Suppressor macrophage treated with lipopolysaccharide for 4 hours (primary cell): Measurements from ENCODE around the gene PSMD9.
A peak's percentile ranks its signal among the peaks of the same experiment; 100 is the strongest.
"Not testable (repeated sequence)": the region's sequence is repeated elsewhere in the genome, so short reads cannot be mapped to it uniquely, and the experiment has no call there.

Source experiments
- DNase-seq: peaks from one replicate; pipeline ENCODE4 v3.0.0-alpha.2; 2020

The PSMD9 gene

GRCh38 chr12:121874071-121874470, 14.5 kb upstream of the PSMD9 start:
- DNase-seq: peak; percentile 28

- DNase-seq: no peak
Observed at GRCh38 chr12:121875582-121875981, 13.0 kb upstream of the PSMD9 start.

DNA sequence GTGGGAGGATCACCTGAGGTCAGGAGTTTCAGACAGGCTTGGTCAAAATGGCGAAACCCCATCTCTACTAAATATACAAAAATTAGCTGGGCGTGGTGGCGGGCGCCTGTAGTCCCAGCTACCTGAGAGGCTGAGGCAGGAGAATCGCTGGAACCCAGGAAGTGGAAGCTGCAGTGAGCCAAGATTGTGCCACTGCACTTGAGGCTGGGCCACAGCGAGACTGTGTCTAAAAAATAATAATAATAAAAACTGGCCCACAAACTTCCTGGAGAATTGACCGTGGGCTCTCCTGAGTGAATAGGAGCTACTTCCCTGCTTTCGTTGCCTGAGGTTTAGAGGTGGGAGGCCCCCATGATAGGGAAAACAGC, 12.5 kb upstream of the PSMD9 start:
- DNase-seq: not testable (repeated sequence)

GRCh38 chr12:121883315-121883660, 5.3 kb upstream of the PSMD9 start:
- DNase-seq: no peak

DNA sequence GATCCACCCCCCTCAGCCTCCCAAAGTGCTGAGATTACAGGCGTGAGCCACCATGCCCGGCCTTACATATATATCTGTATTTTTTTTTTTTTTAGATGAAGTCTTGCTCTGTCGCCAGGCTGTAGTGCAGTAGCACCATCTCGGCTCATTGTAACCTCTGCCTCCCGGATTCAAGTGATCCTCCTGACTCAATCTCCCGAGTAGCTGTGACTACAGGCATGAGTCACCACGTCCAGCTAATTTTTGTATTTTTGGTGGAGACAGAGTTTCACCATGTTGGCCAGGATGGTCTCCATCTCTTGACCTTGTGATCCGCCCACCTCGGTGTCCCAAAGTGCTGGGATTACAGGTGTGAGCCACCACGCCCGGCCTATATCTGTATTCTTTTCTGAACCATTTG, 3.5 kb upstream of the PSMD9 start:
- not testable (repeated sequence) for DNase-seq

DNA sequence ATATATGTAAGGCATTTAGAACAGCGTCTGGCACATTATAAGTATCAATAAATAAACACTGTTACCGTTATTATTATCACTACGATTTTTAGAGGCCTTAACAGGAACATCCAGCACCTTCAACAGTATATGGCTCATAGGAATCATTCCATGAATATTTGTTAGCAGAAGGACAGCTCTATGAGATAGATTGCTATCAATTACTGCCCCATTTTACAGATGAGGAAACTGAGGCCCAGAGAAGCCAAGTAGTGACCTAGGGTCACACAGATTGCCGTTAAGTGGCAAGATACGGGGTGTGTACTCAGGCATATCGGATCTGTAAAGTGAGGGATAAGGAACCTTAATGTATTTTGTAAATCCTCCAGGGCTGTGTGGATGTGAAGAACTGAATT, 510 bp upstream of the PSMD9 start:
- DNase-seq: no peak

GRCh38 chr12:121889274-121889624, 659 bp downstream of the PSMD9 start:
- DNase-seq: no peak

DNA sequence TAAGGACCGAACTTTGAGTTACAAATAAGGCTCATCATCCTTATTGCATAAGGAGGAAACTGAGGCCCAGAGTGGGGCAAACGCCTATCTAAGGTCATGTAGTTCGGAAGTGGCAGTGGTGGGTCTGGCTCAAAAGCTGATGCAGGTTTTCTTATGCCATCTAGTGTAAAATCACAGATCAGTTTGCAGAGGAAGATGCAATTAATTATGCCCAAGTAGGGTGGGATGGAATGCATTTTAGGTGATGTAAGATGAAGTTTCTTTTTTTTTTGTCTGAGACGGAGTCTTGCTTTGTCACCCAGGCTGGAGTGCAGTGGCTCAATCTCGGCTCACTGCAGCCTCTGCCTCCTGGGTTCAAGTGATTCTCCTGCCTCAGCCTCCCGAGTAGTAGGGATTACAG, 1.1 kb downstream of the PSMD9 start:
- not testable (repeated sequence) for DNase-seq

GRCh38 chr12:121892673-121893561, 4.3 kb downstream of the PSMD9 start:
- DNase-seq: no peak

DNA sequence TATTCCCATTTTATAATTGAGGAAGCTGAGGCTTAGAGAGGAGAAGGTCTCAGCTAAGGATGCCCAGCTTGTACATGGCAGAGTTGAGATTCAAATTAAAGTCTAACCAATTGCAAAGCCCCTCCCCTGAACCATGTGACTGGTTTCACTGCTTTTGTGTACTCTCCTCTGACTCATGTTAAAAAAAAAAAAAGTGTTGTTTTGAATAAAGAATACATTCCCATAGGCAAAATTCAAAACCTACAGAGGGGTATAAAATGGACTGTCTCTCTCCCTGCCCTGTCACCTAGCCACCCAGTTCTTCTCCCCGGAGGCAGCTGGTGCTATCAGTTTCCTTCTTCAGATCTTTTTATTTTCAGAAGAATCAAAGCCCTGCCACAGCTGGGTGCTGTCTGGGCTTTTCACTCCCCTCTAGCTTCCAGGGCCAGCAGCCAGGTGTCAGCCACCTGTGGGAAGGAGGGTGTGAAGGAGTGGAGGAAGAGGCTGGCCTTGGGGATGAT, 5.4 kb downstream of the PSMD9 start:
- DNase-seq: peak; percentile 28

GRCh38 chr12:121894633-121895032, 6.0 kb downstream of the PSMD9 start:
- DNase-seq: no peak

GRCh38 chr12:121898287-121898686, 9.7 kb downstream of the PSMD9 start:
- no peak for DNase-seq

DNA sequence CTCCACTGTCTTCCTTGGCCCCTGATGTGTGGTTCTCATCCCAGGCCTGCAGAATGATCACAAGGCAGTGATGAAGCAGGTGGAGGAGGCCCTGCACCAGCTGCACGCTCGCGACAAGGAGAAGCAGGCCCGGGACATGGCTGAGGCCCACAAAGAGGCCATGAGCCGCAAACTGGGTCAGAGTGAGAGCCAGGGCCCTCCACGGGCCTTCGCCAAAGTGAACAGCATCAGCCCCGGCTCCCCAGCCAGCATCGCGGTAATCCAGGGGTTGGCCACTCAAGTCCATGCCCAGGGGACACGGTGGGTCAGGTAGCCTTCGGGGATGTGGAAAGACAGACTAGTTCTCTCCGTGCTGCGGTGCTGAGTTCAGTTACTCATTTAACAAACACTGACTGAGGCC, 11.0 kb downstream of the PSMD9 start:
- DNase-seq: no peak

GRCh38 chr12:121903202-121903601, 14.6 kb downstream of the PSMD9 start:
- no peak for DNase-seq

GRCh38 chr12:121905746-121906145, 17.2 kb downstream of the PSMD9 start:
- no peak for DNase-seq

GRCh38 chr12:121908702-121909101, 20.1 kb downstream of the PSMD9 start:
- no peak for DNase-seq

DNA sequence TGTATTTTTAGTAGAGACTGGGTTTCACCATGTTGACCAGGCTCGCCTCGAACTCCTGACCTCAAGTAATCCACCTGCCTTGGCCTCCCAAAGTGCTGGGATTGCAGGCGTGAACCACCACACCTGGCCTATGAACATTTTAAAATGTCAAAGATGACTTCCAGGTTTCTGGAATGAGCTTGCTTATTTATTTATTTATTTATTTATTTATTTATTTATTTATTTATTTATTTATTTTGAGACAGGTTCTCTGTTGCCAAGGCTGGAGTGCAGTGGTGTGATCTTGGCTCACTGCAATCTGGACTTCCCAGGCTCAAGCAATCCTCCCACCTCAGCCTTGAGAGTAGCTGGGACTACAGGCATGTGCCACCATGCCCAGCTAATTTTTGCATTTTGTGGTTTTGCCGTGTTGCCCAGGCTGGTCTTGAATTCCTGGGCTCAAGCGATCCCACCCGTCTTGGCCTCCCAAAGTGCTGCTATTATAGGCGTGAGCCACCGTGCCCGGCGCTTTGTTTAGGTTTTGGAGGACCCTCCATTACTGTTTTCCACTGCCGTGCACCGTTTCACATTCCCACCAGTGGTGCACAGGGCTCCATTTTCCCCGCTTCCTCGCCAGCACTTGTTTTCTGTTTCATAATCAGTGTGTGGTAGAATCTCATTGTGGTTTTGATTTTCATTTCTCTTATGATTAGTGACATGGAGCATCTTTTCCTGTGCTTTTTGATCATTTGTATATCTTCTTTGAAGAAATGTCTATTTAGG, 23.4 kb downstream of the PSMD9 start:
- peak; percentile 38 for DNase-seq

DNA sequence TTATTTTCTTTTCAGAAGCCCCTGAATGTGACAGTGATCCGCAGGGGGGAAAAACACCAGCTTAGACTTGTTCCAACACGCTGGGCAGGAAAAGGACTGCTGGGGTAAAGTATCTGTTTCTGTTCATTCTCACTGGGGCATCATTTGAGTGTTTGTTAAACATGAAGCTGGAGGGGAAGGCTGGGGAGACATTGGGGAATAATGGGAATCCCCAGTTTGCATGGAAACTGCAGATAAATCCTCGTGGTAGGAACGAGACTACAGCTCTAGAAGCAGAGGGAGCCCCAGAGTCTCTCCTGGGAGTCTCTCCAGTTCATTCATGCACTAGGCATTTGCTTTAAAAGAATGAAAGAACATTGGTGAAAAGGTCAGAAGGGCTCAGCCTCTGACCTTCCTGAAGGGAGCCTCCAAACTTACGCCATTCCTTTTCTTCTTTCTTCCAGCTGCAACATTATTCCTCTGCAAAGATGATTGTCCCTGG, 27.3 kb downstream of the PSMD9 start:
- no peak for DNase-seq

- no peak for DNase-seq
Observed at GRCh38 chr12:121916719-121917118, 28.1 kb downstream of the PSMD9 start.

DNA sequence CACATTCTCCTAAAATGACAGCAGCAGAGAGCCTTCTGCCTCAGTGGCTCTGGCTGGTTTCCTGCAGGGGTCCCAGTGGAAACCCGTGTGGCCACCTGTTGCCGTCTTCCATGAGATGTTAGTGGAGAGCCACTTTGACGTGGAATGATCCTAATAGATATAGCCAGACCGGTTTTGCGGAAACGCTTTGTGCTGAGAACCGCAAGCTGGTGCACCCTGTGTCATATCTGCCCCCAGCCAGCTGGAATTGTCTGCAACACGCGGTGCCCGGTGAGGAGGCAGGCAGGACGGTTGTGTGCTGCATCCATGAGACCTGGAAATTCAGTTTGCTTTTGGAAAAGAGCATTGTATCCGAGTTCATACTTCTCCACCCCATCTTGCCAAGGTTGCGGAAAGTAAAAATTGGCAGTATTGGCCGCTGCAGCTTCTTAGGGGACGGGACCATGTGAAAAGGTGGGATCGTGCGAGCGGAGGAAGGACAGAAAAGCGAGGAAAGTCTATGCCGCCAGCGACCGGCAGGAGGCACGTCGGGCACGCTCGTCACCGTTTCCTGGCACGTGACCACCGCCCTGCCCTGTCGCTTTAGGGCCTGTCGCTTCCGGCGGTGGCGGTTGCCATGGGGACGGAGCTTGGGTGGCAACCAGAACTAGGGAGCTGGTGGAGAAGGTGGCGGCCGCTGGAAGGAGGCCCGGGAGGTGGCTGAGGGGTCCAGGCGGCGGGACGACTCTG, 29.5 kb downstream of the PSMD9 start, which contains the start of gene CFAP251:
TSS of gene CFAP251 (plus strand) at position 643 of the 729 bp plus-strand sequence. CDS start 2,714 bp downstream, outside the sequence.
- peak; percentile 97 for DNase-seq

DNA sequence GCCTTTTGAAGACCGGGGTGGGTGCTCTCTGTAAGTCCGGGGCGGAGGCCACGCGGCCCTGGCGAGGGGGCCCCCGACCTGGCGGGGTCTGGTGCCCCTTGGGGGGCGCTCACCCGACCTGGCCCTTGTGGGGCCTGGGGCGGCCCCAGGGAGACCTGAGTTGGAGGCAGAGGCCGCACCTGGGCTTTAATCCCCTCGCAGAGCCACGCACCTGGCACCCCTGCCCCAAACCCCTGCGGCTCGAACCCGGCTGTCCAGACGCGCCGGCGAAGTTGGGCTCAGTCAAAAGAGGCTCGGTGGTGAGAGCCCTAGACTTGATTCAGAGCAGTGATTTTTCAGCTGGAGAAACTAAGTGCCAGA, 30.1 kb downstream of the PSMD9 start:
- DNase-seq: no peak

DNA sequence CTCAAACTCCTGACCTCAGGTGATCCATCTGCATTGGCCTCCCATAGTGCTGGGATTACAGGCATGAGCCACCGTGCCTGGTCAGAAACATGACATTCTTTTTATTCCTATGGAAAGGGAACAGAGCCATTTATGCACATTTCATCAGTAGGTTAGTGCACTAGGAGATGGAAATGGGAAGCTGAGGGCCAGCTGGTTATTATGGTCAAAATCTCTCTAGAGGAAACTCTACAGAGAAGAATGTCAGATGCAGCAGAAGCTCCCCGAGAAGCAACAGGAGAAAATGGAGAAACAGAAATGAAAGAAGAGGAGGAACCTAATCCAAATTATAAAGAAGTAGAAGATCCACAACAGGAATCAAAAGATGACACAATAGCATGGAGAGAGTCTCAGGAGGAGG, 32.5 kb downstream of the PSMD9 start:
- peak; percentile 16 for DNase-seq

- DNase-seq: no peak
Observed at GRCh38 chr12:121925358-121925695, 36.7 kb downstream of the PSMD9 start.
